ENCODE data around the gene WTAP.
"Not testable (repeated sequence)": the region's sequence is repeated elsewhere in the genome, so short reads cannot be mapped to it uniquely, and the experiment has no call there.

WTAP gene

GRCh38 chr6:159729598-159730331 is 2.5 kb downstream of the WTAP start:
- no peak for DNase-seq

- DNase-seq: no peak
These were observed 3.0 kb downstream of the WTAP start for GRCh38 chr6:159730332-159730676.

- not testable (repeated sequence) for DNase-seq
These were observed 5.2 kb downstream of the WTAP start for GRCh38 chr6:159732550-159732949.

GRCh38 chr6:159733395-159733794 is 6.1 kb downstream of the WTAP start:
- not testable (repeated sequence) for DNase-seq

GRCh38 chr6:159736908-159737307 is 9.6 kb downstream of the WTAP start:
- DNase-seq: no peak

- no peak for DNase-seq
These were observed 12.0 kb downstream of the WTAP start for GRCh38 chr6:159739341-159739740.

- no peak for DNase-seq
These were observed 14.9 kb downstream of the WTAP start for GRCh38 chr6:159742165-159742564.

GRCh38 chr6:159745081-159745480 is 17.8 kb downstream of the WTAP start:
- DNase-seq: no peak

GRCh38 chr6:159746759-159747158 is 19.5 kb downstream of the WTAP start:
- DNase-seq: no peak

- not testable (repeated sequence) for DNase-seq
These were observed 20.8 kb downstream of the WTAP start for GRCh38 chr6:159748127-159748526.

- DNase-seq: no peak
These were observed 24.1 kb downstream of the WTAP start for GRCh38 chr6:159751448-159751847.

GRCh38 chr6:159753081-159753872 is 26.0 kb downstream of the WTAP start:
- DNase-seq: no peak

- DNase-seq: no peak
These were observed 27.1 kb downstream of the WTAP start for GRCh38 chr6:159754401-159754800.

- no peak for DNase-seq
These were observed 27.9 kb downstream of the WTAP start for GRCh38 chr6:159754959-159755914.

GRCh38 chr6:159756508-159756907 is 29.2 kb downstream of the WTAP start:
- DNase-seq: no peak

- DNase-seq: no peak
These were observed 31.0 kb downstream of the WTAP start for GRCh38 chr6:159758031-159759001.

GRCh38 chr6:159759645-159760044 is 32.3 kb downstream of the WTAP start:
- DNase-seq: peak; percentile 61

- DNase-seq: no peak
These were observed 33.3 kb downstream of the WTAP start for GRCh38 chr6:159760602-159761057.

GRCh38 chr6:159761129-159761872 is 34.0 kb downstream of the WTAP start:
- DNase-seq: no peak

GRCh38 chr6:159761873-159762680 is 34.8 kb downstream of the WTAP start, which contains the start of gene ACAT2:
ACAT2 (plus strand) TSS chr6:159762045; CDS start chr6:159762088, 43 bp downstream.
- DNase-seq: peak; percentile 95

All from NCI-H1436 (cell line).